Hair follicle dermal papilla cell (primary cell): ENCODE measurements around the gene TEKTIP1. TPM values are rescaled to one million over a fixed set of nuclear protein-coding genes. Genes with fewer than 3 reads are reported as not detected.

Experiments used
- small RNA-seq: library from RNA; depleted of rRNA; stranded (forward); fragments of <200 nt; gene quantifications from one replicate; pipeline ENCODE3, GENCODE V24; 2012
- total RNA-seq: library from RNA; depleted of rRNA; stranded (reverse); fragments of >200 nt; gene quantifications from 2 replicates; pipeline ENCODE4 v1.2.3, GENCODE V29; 2012

The TEKTIP1 gene
- not detected in 2 replicates for total RNA-seq

GRCh38 chr19:3538965-3539755, at the start of gene TEKTIP1:
TSS of gene TEKTIP1 (plus strand) at chr19:3539174. CDS start at chr19:3539178, 4 bp downstream.

GRCh38 chr19:3500429-3501101, 38.4 kb upstream of the TEKTIP1 start, which contains the start of gene DOHH:
TSS of gene DOHH (minus strand) at chr19:3500674. CDS start at chr19:3496814, 3,860 bp downstream.

DNA sequence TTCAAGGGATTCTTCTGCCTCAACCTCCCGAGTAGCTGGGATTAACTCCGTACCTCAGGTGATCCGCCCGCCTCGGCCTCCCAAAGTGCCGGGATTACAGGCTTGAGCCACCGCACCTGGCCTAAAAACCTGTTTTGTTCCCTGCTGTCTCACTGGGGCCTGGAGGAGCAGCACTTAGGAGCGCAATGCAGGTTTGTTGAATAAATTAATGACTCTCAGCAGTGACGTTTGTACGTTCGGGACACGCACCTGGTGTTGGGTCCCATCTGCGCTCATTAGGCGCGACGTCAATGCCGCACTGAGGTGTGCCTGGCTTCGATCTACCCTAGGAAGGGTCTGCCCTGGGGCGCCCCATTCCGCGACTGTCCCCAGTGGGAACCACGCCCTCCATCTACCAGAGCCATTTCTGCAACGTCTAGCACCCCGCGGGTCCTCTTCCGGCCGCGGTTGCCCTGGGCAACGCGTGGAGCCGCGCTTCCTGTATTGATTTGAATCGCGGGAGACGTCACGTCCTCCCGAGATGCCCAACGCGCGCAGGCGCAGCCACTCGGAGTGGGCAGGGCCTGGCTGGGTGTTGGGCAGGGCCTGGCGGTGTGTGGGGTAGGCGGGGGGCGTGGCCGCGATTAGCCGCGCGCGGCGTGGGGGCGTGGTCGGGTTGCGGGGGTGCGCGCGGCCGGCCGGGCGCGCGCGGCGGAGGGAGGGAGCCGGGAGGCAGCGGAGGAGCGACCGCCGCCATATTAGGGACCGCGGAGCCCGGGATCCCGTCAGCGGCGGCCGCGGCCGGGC, 33.2 kb upstream of the TEKTIP1 start, which contains the start of gene FZR1:
FZR1 (plus strand) TSS at position 714 of the 786 bp plus-strand sequence. CDS start 16,679 bp downstream, outside the sequence.

GRCh38 chr19:3557461-3558248, 18.7 kb downstream of the TEKTIP1 start, which contains the start of gene MFSD12:
TSS of gene MFSD12 (minus strand) at chr19:3557586. CDS start at chr19:3557403, 183 bp downstream.

GRCh38 chr19:3572855-3573161, 33.8 kb downstream of the TEKTIP1 start, which contains the start of gene HMG20B:
TSS of gene HMG20B (plus strand) at chr19:3572944. CDS start at chr19:3573310, 366 bp downstream.

GRCh38 chr19:3585301-3586126, 46.5 kb downstream of the TEKTIP1 start, which contains the start of gene GIPC3:
TSS of gene GIPC3 (plus strand) at chr19:3585478. CDS start at chr19:3585598, 120 bp downstream.

Small RNA genes lying within 50 kb of the gene (small RNA-seq; reads per million reads assigned to genes)
- gene AC005786.1 (not detected), gene RF00212 (not detected)

Other genes with a start within 250 kb of the TEKTIP1 start
- gene NFIC, start 172.6 kb upstream of the TEKTIP1 start, total RNA-seq = 93.6 and 102 TPM in 2 replicates
- not detected in 2 replicates for gene SMIM24, start 58.6 kb upstream of the TEKTIP1 start, total RNA-seq
- not detected in 2 replicates for gene SMIM44, start 55.7 kb upstream of the TEKTIP1 start, total RNA-seq
- gene DOHH, start 38.5 kb upstream of the TEKTIP1 start, total RNA-seq = 9.7 and 10.1 TPM in 2 replicates
- gene FZR1, start 32.9 kb upstream of the TEKTIP1 start, total RNA-seq = 44.0 and 56.1 TPM in 2 replicates
- 103 TPM in 2 replicates for gene MFSD12, start 18.4 kb downstream of the TEKTIP1 start, total RNA-seq
- gene HMG20B, start 33.8 kb downstream of the TEKTIP1 start, total RNA-seq = 77.6 and 97.1 TPM in 2 replicates
- gene GIPC3, start 46.3 kb downstream of the TEKTIP1 start, total RNA-seq = 0.16 and 0.24 TPM in 2 replicates
- 5.8 and 6.0 TPM in 2 replicates for gene TBXA2R, start 67.7 kb downstream of the TEKTIP1 start, total RNA-seq
- 28.4 and 30.0 TPM in 2 replicates for gene CACTIN, start 87.6 kb downstream of the TEKTIP1 start, total RNA-seq
- 42.3 and 43.3 TPM in 2 replicates for gene PIP5K1C, start 161.3 kb downstream of the TEKTIP1 start, total RNA-seq
- gene TJP3, start 169.2 kb downstream of the TEKTIP1 start, total RNA-seq = not detected in 2 replicates
- 22.1 and 22.5 TPM in 2 replicates for gene APBA3, start 222.5 kb downstream of the TEKTIP1 start, total RNA-seq
- 21.1 and 38.6 TPM in 2 replicates for gene MRPL54, start 223.5 kb downstream of the TEKTIP1 start, total RNA-seq
- gene RAX2, start 233.1 kb downstream of the TEKTIP1 start, total RNA-seq = not detected in 2 replicates
- not detected in 2 replicates for gene MATK, start 247.2 kb downstream of the TEKTIP1 start, total RNA-seq